H9 (cell line): ENCODE results near the gene WARS2. TPM values are rescaled to one million over a fixed set of nuclear protein-coding genes. Genes with fewer than 3 reads are reported as not detected.

ENCODE experiments used
- DNase-seq: peaks from one replicate; pipeline ENCODE4 v3.0.0-alpha.2; 2017
- H2AFZ ChIP-seq: one replicate; pipeline ENCODE4 v1.6.1; 2013; ENCODE audit warnings: mild to moderate bottlenecking, low read length, control low read depth, moderate library complexity
- H2AK5ac ChIP-seq: 2 replicates; pipeline ENCODE4 v1.6.1; 2013; ENCODE audit warnings: low read length, control low read depth, mixed read lengths; ENCODE audit not compliant: insufficient read length
- H2BK120ac ChIP-seq: one replicate; pipeline ENCODE4 v1.6.1; 2013; ENCODE audit warnings: low read depth, mild to moderate bottlenecking, low read length, control low read depth, inconsistent platforms; ENCODE audit not compliant: poor library complexity, severe bottlenecking
- H2BK12ac ChIP-seq: 2 replicates; pipeline ENCODE4 v1.6.1; 2013; ENCODE audit warnings: low read length, control low read depth, mixed read lengths, low read depth; ENCODE audit not compliant: insufficient read length
- H2BK15ac ChIP-seq: 2 replicates; pipeline ENCODE4 v1.6.1; 2013; ENCODE audit warnings: low read depth, low read length, control low read depth
- H2BK20ac ChIP-seq: one replicate; pipeline ENCODE4 v1.6.1; 2013; ENCODE audit warnings: low read depth, mild to moderate bottlenecking, low read length, control low read depth, inconsistent platforms; ENCODE audit not compliant: poor library complexity, severe bottlenecking
- H2BK5ac ChIP-seq: 2 replicates; pipeline ENCODE4 v1.6.1; 2013; ENCODE audit warnings: low read length, control low read depth, mixed read lengths; ENCODE audit not compliant: insufficient read length
- H3K14ac ChIP-seq: 2 replicates; pipeline ENCODE4 v1.6.1; 2013; ENCODE audit warnings: low read length, control low read depth; ENCODE audit not compliant: insufficient read depth
- H3K18ac ChIP-seq: 2 replicates; pipeline ENCODE4 v1.6.1; 2013; ENCODE audit warnings: low read depth, mild to moderate bottlenecking, mixed read lengths, low read length, control low read depth; ENCODE audit not compliant: insufficient read length
- H3K23ac ChIP-seq: 2 replicates; pipeline ENCODE4 v1.6.1; 2013; ENCODE audit warnings: low read length, control low read depth, mixed read lengths, low read depth; ENCODE audit not compliant: insufficient read length
- H3K23me2 ChIP-seq: 2 replicates; pipeline ENCODE4 v1.6.1; 2013; ENCODE audit warnings: low read depth, mild to moderate bottlenecking, mixed read lengths, low read length, control low read depth; ENCODE audit not compliant: insufficient read length, poor library complexity, severe bottlenecking
- H3K27ac ChIP-seq: 2 replicates; pipeline ENCODE4 v1.5.1; 2013; ENCODE audit warnings: low read length, control low read depth, mixed read lengths, low read depth; ENCODE audit not compliant: insufficient read length
- H3K27me3 ChIP-seq: 2 replicates; pipeline ENCODE4 v1.6.1; 2013; ENCODE audit warnings: low read length, control low read depth, inconsistent platforms; ENCODE audit not compliant: insufficient read depth
- H3K4ac ChIP-seq: 2 replicates; pipeline ENCODE4 v1.6.1; 2013; ENCODE audit warnings: low read depth, mild to moderate bottlenecking, control low read depth, inconsistent platforms, low read length, moderate library complexity
- H3K4me1 ChIP-seq: 2 replicates; pipeline ENCODE4 v1.6.1; 2013; ENCODE audit warnings: low read length, control low read depth, inconsistent platforms; ENCODE audit not compliant: insufficient read depth
- H3K4me2 ChIP-seq: 2 replicates; pipeline ENCODE4 v1.6.1; 2013; ENCODE audit warnings: low read length, control low read depth, mixed read lengths; ENCODE audit not compliant: insufficient read length, insufficient read depth
- H3K56ac ChIP-seq: 2 replicates; pipeline ENCODE4 v1.6.1; 2013; ENCODE audit warnings: low read depth, mild to moderate bottlenecking, mixed read lengths, low read length, control low read depth; ENCODE audit not compliant: insufficient read length
- H3K79me1 ChIP-seq: 2 replicates; pipeline ENCODE4 v1.6.1; 2013; ENCODE audit warnings: low read depth, mild to moderate bottlenecking, moderate library complexity, low read length, control low read depth, inconsistent platforms; ENCODE audit not compliant: insufficient read depth, poor library complexity, severe bottlenecking
- H3K79me2 ChIP-seq: 2 replicates; pipeline ENCODE4 v1.6.1; 2013; ENCODE audit warnings: low read length, control low read depth, inconsistent platforms; ENCODE audit not compliant: insufficient read depth
- H3K9ac ChIP-seq: 2 replicates; pipeline ENCODE4 v1.6.1; 2013; ENCODE audit warnings: low read length, control low read depth, mixed read lengths; ENCODE audit not compliant: insufficient read length; ENCODE audit errors: extremely low read depth
- H3K9me3 ChIP-seq: one replicate; pipeline ENCODE4 v1.6.1; 2013; ENCODE audit warnings: low read depth, low read length, inconsistent platforms; ENCODE audit not compliant: control insufficient read depth
- H3T11ph ChIP-seq: one replicate; pipeline ENCODE4 v1.6.1; 2013; ENCODE audit warnings: mild to moderate bottlenecking, low read length, control low read depth, inconsistent platforms
- H4K20me1 ChIP-seq: one replicate; pipeline ENCODE4 v1.6.1; 2013; ENCODE audit not compliant: control insufficient read depth, insufficient read length, insufficient read depth
- H4K5ac ChIP-seq: 2 replicates; pipeline ENCODE4 v1.6.1; 2013; ENCODE audit warnings: low read depth, mild to moderate bottlenecking, mixed read lengths, low read length, control low read depth; ENCODE audit not compliant: insufficient read length
- H4K8ac ChIP-seq: replicated peaks from 2 replicates; pipeline ENCODE4 v1.6.1; 2013; ENCODE audit warnings: low read length, control low read depth, mixed read lengths, low read depth; ENCODE audit not compliant: insufficient read length
- H4K91ac ChIP-seq: 2 replicates; pipeline ENCODE4 v1.6.1; 2013; ENCODE audit warnings: low read depth, mild to moderate bottlenecking, moderate library complexity, mixed read lengths, low read length, control low read depth; ENCODE audit not compliant: insufficient read length
- H3K27ac Mint-ChIP-seq, 3 experiments: 2 replicates in 2 of 3; 3 replicates in 1 of 3; pipeline ENCODE4 v1.8.0; 2020 to 2021; ENCODE audit warnings: mixed read lengths in 3 of 3, mild to moderate bottlenecking in 1 of 3, moderate library complexity in 1 of 3
- H3K27me3 Mint-ChIP-seq: 2 replicates; pipeline ENCODE4 v1.8.0; 2021; ENCODE audit warnings: low read depth, mild to moderate bottlenecking, moderate library complexity, mixed read lengths
- H3K36me3 Mint-ChIP-seq, 3 experiments: 2 replicates in 2 of 3; 3 replicates in 1 of 3; pipeline ENCODE4 v1.8.0; 2020 to 2021; ENCODE audit warnings: low read depth in 3 of 3, mixed read lengths in 3 of 3; ENCODE audit not compliant: insufficient read depth in 1 of 3
- H3K4me1 Mint-ChIP-seq, 2 experiments: 2 replicates each; pipeline ENCODE4 v1.8.0; 2020; ENCODE audit warnings: mixed read lengths in 2 of 2
- H3K4me3 Mint-ChIP-seq, 2 experiments: 2 replicates in 1 of 2; 3 replicates in 1 of 2; pipeline ENCODE4 v1.8.0; 2020 to 2021; ENCODE audit warnings: mild to moderate bottlenecking in 2 of 2, mixed read lengths in 2 of 2, moderate library complexity in 1 of 2
- H3K9me3 Mint-ChIP-seq, 2 experiments: 2 replicates in 1 of 2; 3 replicates in 1 of 2; pipeline ENCODE4 v1.8.0; 2020; ENCODE audit warnings: mild to moderate bottlenecking in 2 of 2, mixed read lengths in 2 of 2, moderate library complexity in 1 of 2
- CTCF ChIP-seq: fragments of 200-600 bp; sonication (generic); conservative IDR thresholded peaks from 3 replicates; pipeline ENCODE4 v1.8.0; 2021; ENCODE audit warnings: antibody characterized with exemption, mild to moderate bottlenecking
- WGBS: extraction: QIAGEN DNeasy Blood & Tissue Kit; methylation state at CpG from one replicate; pipeline ENCODE4 v1.1.7; 2013; ENCODE audit warnings: missing lambda C conversion rate, low lambda C conversion rate, mixed read lengths; ENCODE audit not compliant: insufficient read length; ENCODE audit errors: extremely low coverage; 5-methylcytosine and 5-hydroxymethylcytosine counted together
- total RNA-seq: library from RNA; stranded (reverse); gene quantifications from 2 replicates; pipeline ENCODE4 v1.2.1, GENCODE V29; 2021

The WARS2 gene
- total RNA-seq, 1 experiment from 2014 or later = 9.7 TPM

DNA sequence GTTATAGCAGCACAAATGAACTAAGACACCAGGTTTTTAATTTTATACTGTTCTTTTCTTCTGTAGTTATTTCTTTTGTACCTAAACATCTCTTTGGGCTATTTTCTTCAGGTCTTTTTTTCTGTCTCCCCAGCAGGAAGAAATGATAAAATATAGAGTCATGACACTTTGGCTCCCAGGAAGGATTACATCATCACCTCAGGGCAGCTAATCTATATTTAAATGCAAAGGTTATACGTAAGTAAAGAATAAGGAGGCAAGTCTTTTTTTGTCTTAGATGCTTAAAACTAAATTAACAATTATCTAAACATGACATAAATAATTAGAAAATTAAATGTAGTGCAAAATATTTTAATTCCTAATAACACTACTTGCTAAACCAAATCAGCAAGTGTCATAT is 57.0 kb downstream of the WARS2 start:
- Histone ChIP-seq H3K9me3 (no peaks in the 10 kb centered on the region), H3K27ac (no peak overlapping the region), H4K8ac (no peak overlapping the region), H4K5ac (no peak overlapping the region), H3K9ac (no peak overlapping the region), H2AK5ac (no peak overlapping the region), H2BK120ac (no peak overlapping the region), H3T11ph (no peak overlapping the region), H3K27me3 (no peaks in the 10 kb centered on the region), H3K79me2 (no peaks in the 10 kb centered on the region), H3K23ac (no peak overlapping the region), H2BK5ac (no peak overlapping the region), H3K79me1 (no peaks in the 10 kb centered on the region), H3K23me2 (no peaks in the 10 kb centered on the region), H2BK12ac (no peak overlapping the region), H3K14ac (no peak overlapping the region), H4K91ac (no peak overlapping the region), H3K4me2 (no peak overlapping the region), H2BK20ac (no peak overlapping the region), H2BK15ac (no peak overlapping the region), H3K18ac (no peak overlapping the region), H4K20me1 (no peaks in the 10 kb centered on the region), H3K4me1 (no peaks in the 10 kb centered on the region), H3K4ac (no peak overlapping the region), H3K56ac (no peak overlapping the region), H2AFZ (no peak overlapping the region)
- Mint-ChIP-seq H3K27ac (no peak overlapping the region), H3K27me3 (no peaks in the 10 kb centered on the region), H3K36me3 (no peaks in the 10 kb centered on the region; a peak in 1 of 7 replicates), H3K9me3 (no peaks in the 10 kb centered on the region), H3K4me1 (peaks cover 27 to 28% of the 10 kb centered on the region in 2 experiments), H3K4me3 (no peak overlapping the region)
- no CpG with 5 or more reads among the region's 1 CpG for WGBS
- no peak for TF ChIP-seq CTCF
- DNase-seq = no peak
